NCI-H82 (cell line): Measurements from ENCODE around the gene ADAMTS6.
"Not testable (repeated sequence)": the region's sequence is repeated elsewhere in the genome, so short reads cannot be mapped to it uniquely, and the experiment has no call there.

Source experiments
- DNase-seq: peaks from one replicate; lab custom pipeline; 2025; lab: John Stamatoyannopoulos, UW

Gene ADAMTS6, protein sequence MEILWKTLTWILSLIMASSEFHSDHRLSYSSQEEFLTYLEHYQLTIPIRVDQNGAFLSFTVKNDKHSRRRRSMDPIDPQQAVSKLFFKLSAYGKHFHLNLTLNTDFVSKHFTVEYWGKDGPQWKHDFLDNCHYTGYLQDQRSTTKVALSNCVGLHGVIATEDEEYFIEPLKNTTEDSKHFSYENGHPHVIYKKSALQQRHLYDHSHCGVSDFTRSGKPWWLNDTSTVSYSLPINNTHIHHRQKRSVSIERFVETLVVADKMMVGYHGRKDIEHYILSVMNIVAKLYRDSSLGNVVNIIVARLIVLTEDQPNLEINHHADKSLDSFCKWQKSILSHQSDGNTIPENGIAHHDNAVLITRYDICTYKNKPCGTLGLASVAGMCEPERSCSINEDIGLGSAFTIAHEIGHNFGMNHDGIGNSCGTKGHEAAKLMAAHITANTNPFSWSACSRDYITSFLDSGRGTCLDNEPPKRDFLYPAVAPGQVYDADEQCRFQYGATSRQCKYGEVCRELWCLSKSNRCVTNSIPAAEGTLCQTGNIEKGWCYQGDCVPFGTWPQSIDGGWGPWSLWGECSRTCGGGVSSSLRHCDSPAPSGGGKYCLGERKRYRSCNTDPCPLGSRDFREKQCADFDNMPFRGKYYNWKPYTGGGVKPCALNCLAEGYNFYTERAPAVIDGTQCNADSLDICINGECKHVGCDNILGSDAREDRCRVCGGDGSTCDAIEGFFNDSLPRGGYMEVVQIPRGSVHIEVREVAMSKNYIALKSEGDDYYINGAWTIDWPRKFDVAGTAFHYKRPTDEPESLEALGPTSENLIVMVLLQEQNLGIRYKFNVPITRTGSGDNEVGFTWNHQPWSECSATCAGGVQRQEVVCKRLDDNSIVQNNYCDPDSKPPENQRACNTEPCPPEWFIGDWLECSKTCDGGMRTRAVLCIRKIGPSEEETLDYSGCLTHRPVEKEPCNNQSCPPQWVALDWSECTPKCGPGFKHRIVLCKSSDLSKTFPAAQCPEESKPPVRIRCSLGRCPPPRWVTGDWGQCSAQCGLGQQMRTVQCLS (N-terminal part only)

DNA sequence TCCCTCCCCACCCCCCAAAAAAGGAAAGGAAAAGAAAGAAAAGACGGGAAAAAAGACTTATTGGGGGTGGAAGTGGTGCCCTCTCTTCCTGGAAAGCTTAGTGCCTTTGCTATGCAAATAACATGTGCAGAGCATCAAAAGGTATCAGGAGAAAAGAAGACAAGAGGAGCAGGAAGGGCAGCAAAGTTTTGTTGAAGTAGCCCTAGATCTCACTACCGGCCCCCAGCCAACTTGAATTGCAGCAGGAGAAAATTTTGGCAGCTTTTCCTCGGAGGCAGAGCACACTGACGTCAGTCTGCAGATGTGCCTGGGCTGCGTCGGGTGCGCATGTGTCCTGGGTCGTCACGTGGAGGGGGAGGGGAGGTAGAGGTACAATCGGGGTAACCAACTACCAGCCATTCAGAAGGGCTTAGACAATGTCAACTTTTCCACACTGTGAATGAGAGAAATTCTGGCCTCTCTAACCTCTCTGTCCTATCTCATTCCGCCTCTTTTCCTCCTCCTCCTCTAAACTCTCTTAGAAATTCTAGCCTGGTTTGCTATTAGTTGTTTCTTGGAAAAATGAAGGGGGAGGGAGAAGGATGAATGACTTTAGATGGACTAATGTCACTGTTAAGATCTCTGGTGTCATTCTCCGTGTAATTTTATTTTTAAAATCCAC is at the start of gene ADAMTS6:
TSS of gene ADAMTS6 (minus strand) at position 286 of the 661 bp plus-strand sequence. CDS start 8,247 bp downstream, outside the sequence.
- peak; percentile 55 for DNase-seq

DNA sequence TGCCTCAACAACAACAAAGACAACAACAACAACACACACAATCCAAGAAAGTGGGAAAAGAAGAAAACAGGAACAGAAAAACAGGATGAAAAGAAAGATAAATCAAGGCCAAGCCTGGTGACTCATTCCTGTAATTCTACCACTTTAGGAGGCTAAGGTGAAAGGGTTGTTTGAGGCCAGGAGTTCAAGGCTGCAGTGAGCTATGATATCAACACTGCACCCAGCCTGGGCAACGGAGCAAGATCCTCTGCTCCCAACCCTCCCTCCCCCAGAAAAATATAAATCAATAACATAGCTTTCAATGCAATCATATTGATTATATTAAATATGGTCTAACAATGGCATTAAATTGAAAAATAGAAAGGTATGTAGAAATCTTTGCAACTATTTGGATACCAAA is 49.2 kb upstream of the ADAMTS6 start:
- no peak for DNase-seq

DNA sequence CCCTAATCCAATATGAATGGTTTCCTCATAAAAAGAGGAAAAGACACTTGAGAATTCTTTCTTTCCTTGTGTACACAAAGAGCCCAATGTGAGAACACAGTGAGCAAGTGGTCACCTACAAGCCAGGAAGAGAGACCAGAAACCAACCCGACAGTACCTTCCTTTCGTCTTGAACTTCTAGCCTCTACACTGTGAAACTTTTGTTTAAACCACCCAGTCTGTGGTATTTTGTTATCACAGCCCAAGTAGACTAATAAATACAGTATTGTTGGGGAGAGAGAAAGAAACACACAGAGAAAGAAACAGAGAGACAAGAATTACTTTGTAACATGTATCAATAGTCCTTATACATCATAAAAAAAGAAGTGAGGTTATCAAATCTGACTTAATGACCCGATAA is 44.0 kb upstream of the ADAMTS6 start:
- no peak for DNase-seq

DNA sequence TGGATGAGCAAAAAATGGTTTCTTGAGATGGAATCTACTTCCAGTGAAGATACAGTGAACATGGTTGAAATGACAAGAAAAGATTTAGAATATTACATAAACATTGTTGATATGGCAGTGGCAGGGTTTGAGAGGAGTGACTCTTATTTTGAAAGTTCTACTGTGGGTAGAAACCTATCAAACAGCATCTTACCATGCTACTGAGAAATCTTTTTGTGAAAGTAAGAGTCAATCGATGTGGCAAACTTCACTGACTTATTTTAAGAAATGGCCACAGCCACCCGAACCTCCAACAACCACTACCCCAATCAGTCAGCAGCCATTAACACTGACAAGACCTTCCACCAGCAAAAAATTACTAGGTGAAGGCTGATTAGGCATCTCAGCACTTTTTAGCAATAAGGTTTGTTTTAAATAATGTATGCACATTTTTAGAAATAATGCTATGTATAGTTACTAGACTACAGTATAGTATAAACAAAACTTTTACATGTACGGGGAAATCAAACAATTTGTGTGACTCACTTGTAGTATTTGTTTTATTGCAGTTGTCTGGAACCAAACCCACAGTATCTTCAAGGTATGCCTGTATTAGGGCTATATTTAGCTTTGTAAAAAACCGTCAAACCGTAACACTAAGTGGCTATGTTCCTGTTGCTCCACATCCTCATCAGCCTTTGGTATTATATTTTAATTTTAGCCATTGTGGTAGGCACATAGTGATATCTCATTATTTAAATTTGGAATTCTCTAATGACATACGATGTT is 30.6 kb upstream of the ADAMTS6 start:
- DNase-seq: no peak

DNA sequence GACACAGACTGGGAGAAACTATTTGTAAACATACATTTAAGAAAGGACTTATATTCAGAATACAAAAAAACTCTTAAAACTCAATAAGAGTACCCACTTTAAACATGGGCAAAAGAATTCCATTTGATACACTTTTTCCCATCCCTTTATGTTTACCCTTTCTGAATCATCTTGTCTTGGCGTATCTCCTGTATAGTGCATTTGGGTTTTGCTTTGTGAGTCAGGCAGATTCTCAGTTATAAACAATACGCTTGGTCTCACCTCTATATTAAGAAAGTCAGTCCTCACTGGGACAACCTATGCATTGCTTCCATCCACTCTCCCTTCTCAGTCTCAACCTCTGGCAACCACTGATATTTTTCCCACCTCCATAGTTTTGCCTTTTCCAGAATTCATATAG is 27.3 kb upstream of the ADAMTS6 start:
- DNase-seq: no peak

DNA sequence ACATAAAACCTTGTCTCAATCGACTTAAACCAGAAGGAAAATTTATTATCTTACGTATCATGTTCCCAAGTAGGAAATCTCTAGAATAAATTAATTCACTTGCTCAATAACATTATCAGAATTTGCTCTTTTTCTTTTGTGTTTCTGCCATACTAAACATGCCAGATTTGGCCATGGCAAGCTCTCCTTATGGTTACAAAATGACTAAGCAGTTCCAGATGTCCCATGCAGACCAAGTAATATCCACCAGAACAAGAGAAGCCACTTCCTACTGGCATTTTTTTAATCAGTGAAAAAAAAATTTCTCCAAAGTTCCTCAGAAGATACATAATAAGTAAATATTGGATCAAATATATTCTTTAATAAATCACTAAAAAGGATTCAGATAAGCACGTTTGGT is 25.2 kb upstream of the ADAMTS6 start:
- DNase-seq: no peak

DNA sequence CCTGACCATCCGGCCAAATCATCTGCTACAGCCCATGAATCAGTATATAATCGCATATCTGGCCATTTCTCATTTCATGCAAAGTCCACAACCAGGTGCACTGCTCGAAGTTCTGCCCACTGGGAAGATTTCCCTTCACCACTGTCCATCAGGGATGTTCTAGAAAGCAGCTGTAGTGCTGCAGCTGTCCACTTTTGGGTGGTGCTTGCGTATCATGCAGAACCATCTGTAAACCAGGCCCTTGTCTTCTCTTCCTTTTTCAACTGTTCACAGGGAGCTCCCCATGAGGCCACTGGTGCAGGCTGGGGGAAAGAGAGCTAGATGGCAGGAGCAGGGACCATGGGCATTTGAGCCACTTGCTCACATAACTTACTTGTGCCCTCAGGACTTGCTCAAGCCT is 7.4 kb upstream of the ADAMTS6 start:
- DNase-seq: no peak

DNA sequence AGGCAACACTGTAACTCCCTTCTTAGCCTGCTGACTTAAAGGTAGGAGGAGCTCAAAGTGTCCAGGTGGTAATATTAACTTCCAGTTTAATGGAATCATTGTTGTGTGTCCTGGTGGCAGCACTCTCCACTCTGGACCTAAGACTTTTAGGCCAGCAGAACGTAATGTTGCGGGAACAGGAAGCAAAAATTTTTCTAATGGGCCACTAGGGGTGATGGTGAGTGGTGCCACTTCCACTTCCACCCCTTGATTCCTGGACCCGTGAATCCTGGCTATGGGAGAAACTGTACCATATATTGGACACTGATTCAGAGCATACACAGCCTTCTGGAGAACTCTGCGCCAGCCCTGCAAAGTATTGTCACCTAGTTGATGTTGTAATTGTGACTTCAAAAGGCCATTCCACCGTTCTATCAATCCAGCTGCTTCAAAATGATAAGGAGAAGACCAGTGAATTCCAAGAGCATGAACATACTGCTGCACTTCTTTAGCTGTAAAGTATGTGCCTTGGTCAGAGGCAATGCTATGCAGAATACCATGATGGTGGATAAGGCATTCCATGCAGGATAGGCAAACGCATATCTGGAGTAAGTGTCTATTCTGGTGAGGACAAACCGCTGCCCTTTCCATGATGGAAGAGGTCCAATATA is 6.4 kb upstream of the ADAMTS6 start:
- DNase-seq: not testable (repeated sequence)

DNA sequence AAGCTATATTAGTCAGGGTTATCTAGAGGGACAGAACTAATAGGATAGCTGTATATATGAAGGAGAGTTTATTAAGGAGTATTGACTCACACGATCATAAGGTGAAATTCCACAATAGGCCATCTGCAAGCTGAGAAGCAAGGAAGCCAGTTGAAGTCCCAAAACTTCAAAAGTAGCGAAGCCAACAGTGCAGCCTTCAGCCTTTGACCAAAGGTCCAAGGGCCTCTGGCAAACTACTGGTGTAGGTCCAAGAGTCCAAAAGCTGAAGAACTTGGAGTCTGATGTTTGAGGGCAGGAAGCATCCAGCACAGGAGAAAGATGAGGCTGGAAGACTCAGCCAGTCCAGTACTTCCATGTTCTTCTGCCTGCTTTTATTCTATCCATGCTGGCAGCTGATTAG is 5.1 kb upstream of the ADAMTS6 start:
- not testable (repeated sequence) for DNase-seq

DNA sequence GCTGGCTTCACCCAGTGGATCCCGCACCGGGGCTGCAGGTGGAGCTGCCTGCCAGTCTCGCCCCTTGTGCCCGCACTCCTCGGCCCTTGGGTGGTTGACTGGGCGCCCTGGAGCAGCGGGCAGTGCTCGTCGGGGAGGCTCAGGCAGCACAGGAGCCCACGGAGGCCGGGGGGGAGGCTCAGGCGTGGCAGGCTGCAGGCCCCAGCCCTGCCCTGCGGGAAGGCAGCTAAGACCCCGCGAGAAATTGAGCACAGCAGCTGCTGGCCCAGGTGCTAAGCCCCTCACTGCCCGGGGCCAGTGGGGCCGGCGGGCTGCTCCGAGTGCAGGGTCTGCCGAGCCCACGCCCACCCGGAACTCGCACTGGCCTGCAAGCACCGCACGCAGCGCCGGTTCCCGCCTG is 3.7 kb upstream of the ADAMTS6 start:
- no peak for DNase-seq

DNA sequence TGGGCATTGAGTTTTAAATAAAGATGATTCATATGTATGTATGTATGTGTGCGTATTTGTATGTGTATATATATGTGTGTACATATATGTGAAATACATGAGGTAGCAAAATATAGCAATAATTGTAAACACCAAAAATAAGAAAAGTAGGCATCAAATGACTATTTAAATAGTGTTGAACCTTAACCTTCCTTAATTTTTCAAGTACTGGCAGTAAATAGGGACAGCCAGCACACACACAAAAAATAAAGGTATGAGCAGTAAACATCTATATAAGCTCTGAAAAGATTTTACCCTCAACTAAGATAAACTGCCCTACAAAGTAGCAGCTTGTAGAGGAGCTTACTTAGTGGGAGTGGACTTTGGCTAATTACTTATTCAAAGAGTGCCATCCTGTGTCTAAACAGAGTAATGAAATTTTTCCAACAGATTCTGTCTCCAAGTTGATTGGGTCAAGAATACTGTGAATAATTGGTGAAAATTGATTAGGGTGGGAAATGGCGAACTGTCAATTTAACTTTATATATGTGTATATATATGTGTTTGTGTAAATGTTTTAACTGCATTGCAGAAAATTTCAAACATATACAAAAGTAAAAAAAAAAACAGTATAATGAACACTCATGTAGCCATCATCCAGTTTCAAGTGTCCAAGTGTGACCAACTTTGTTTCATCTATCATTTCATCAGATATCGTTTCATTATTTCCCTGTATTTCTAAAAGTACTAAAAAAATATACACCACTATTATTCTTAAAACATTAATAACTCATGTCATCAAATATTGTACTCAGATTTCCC is 2.0 kb upstream of the ADAMTS6 start:
- peak; percentile 64 for DNase-seq

DNA sequence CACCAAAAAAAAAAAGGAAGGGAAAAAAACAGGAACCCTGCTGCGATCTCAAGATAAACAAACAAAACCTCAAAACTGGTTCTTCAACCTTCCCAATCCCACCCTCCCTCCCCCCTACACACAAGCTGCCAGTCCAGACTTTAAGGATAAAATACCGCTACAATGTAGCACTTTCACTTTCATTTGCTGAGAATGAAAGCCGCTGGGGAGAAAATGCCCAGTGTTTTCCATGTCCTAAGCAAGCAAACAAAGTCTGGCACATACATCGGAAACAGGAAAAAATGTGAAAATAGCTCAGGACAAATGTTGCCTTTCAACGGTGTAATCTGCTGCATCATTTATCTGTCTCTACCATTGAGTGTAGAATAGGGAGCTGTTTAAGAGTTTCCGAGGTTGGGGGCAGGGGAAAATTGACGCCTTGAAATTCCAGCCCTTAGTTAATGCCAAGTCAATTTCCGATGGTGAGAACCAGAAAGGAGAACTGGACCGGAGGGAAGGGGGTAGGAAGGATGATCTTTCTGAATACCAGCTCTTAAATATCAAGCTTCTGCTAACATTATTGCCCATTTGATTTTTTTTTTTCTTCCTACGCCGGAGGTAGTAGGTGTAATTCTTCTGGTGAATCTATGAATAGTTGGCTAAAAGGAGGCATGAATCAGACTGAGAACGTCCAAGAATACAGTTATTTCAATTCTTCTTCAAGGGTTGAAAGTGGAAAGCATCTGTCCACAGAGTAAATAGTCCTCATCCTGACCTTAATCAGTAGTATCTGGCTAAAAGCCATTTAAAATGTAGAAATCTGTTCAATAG is 1.2 kb upstream of the ADAMTS6 start:
- DNase-seq: no peak

DNA sequence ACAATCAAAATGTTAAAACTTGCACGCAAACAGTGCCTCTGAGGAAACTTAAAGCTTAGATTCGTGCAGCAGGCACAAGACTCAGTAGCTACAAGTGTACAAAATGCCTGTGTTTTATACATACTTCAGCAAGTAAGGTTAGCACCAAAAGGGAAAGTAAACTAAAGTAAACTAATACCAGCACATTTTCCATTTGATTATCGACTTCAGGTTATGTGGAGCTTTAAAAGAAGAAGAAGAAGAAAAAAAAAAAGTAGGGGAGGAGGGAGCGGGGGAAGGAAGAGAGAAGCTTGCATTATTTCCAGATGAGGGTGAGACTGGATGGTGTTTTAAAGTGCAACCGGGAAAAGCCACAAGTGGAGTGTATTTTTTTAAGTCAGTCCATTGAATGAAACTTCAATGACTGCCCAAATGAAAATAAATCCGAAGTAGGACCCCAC is 596 bp upstream of the ADAMTS6 start:
- DNase-seq: no peak

DNA sequence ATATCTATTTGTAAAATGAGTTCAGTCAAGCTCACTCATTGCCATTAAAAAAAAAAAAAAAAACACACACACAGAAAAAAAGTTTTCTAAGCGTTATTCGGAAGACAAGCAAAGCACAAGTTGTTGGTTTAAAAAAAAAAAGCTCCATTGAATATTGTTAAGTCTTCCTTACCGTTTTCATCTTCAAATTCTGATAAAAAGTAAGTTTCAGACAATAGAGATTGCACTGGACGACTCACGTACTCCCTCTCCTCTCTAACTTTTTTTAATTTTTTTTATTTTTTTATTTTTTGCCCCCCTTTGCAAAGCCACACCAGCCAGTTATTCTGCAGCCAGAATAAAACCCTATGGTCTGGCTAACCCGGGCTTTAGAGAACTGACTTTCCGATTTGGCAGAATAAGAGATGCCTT is 544 bp downstream of the ADAMTS6 start:
- no peak for DNase-seq

DNA sequence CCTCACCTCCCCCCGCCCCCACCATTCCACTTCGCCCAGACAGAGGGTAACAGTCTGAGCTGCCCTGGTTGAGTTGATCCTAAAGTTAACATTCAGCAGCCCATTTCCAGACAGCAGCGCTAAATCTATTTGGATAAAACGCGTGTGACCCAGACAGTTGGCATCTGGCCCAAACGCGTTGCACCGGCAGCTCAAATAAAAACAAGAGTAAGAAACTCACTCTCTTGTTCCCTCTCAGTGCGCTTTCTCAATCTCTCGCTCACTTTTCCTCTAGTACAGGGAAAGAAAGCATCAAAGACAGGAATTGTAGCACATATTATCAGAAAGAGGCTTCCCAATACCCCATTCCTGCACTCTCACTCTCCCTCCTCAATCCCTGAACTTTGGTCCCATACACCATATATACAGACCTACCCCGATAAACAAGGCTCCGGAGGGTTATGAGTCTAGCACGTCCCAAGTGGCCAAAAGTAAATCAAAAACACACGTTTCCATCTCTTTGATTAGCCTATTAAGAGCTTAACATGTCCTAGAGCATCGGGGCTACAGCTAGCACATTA is 1.3 kb downstream of the ADAMTS6 start:
- DNase-seq: peak; percentile 87

DNA sequence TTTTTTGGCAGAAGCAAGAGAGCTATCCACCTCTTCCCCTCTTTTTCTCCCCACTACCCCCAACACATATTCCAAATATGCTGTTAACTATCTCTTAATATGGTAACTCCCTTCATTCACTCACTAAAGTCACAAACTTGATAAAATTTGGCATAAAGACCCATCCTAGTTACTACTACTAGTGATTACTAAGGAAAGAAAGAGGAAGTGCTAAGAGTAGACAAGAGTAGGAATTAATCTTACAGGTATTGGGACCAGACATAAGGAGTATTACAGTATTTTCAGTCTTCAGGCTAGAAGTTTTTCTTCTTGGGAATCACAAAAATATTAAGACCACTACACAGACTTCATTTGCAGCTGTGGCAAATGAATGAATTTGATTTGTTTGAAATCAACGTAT is 2.2 kb downstream of the ADAMTS6 start:
- no peak for DNase-seq

DNA sequence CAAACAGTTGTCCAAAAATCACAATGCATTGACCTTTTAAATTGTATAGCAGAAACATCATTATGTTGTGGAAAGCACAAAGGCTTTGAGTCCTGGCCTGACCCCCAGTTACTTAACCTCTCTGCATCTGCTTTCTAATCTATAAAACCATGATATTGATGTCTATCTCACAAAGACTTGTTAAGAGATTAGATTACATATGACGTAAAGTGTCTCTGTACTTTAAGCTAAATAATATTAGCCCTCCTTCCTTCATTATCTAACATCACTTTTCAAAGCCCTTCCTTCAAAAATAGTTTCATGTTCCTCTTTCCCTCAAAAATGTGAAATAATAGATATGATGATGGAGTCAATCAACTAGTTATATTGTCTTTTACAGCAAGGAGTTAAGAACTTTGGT is 3.4 kb downstream of the ADAMTS6 start:
- peak; percentile 31 for DNase-seq

DNA sequence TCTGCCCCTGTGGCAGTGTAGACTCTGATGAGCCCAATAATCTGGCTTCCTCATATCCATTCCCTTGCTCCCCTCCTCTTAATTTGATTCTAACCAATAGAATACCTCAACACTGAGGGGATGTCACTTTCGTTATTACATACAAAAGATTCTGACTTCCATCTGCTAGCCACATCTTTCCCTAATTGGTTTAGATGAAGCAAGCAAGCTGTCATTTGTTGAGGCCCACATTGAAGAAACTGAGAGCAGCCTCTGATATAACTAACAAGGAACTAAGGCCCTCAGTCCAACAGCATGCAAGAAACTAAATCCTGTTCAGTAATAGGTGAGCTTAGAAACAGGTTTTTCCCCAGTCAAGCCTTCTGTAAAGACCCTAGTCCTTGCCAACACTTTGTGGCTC is 5.8 kb downstream of the ADAMTS6 start:
- peak; percentile 68 for DNase-seq

DNA sequence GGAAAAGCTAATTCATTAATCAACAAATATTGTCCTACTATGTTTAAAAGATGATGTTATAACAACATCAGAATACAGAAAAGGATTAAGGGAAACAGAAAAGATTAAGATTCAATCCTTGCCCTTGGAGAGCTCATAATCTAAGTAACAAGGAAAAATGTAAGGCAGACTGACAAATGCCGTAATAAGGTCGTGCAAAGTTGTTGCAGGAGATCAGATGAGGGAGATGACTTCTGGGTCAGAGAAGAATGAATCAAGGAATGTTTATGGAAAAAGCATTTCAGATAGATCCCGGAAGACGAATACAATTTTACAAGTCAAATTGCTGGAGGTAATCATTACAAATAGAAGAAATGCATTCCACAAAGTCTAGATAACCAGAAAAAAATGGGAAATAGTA is 6.4 kb downstream of the ADAMTS6 start:
- DNase-seq: peak; percentile 36
